HG02642 (cell line): ENCODE data around the gene YDJC.
"Not testable (repeated sequence)": the region's sequence is repeated elsewhere in the genome, so short reads cannot be mapped to it uniquely, and the experiment has no call there.

Experiments used
- ATAC-seq: cut with Tn5 transposase; IDR thresholded peaks from one replicate; pipeline ENCODE4 v1.9.1; 2021; ENCODE audit warnings: mild to moderate bottlenecking; ENCODE audit not compliant: unreplicated experiment, poor library complexity

Gene YDJC

GRCh38 chr22:21582801-21583740, 46.8 kb downstream of the YDJC start:
- no peak for ATAC-seq

GRCh38 chr22:21581009-21581713, 48.7 kb downstream of the YDJC start:
- ATAC-seq = not testable (repeated sequence)

GRCh38 chr22:21580623-21581007, 49.2 kb downstream of the YDJC start:
- not testable (repeated sequence) for ATAC-seq

- no peak for ATAC-seq
These were observed 50.4 kb downstream of the YDJC start for GRCh38 chr22:21579474-21579851.
